Activated CD8-positive, alpha-beta memory T cell treated with anti-CD3 and anti-CD28 coated beads for 48 hours (primary cell): ENCODE measurements around the gene GOLGA8B.
"Not testable (repeated sequence)": the region's sequence is repeated elsewhere in the genome, so short reads cannot be mapped to it uniquely, and the experiment has no call there.

Source experiments
- DNase-seq, 3 experiments: peaks; one replicate each; pipeline ENCODE4 v3.0.0-alpha.2; 2020; ENCODE audit warnings: low read depth in 2 of 3, low spot score in 2 of 3

The GOLGA8B gene

DNA sequence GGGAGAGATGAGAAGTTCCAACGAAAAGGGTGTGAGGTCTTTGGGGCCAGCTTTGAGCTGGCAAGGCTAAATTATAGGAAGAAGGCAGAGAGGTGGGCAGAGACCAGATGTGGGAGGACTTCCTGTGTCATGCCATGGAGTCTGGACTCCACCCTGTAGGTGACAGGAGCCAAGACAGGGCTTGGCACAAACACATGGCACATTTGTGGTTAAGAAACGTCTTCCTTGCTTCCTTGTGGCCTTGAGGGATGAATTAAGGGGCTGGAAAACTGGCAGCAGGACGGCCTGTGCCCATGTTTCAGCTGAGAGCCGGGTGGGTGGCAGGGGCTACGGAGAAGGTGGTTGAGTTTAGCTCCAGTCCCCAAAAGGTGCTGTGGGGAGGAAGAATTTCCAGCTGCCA is 18.7 kb downstream of the GOLGA8B start:
- DNase-seq = not testable (repeated sequence)

DNA sequence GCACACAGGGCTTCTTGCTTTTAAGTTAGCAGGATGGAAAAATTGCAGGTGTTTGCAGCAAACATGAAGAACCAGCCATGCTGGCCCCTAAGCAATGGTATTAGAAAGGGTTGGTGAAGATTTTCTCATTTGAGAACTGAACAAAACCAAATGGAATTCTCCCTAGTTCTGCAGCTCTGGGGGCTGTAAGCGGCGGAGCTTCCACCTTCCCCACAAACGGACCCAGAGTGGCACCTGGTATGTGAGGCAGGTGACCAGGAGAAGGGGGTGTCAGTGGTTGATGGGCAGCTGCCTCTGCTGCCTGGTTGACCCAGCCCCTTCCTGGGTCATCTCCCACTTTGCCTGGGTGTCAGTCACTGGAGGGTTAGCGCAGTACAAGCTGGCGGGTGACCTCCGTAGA is 22.6 kb downstream of the GOLGA8B start:
- DNase-seq = not testable (repeated sequence)

DNA sequence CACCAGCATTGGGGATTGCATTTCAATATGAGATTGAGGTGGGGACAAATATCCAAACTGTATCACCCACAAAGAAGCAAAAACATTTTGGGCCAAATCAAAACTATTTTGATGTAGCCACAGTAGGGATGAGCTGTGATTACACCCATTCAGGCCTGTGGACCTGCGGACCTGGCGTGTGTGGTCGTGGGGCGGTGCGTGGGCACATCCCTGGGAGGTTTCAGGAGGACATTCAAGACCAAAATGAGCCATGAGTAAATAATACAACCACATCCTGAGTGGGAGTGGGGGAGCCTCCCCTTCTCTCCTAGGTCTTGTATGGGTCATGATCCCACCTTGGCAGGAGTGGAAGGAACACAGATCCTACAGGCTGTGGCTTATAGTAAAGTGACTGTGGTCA is 23.7 kb downstream of the GOLGA8B start:
- DNase-seq = not testable (repeated sequence)

DNA sequence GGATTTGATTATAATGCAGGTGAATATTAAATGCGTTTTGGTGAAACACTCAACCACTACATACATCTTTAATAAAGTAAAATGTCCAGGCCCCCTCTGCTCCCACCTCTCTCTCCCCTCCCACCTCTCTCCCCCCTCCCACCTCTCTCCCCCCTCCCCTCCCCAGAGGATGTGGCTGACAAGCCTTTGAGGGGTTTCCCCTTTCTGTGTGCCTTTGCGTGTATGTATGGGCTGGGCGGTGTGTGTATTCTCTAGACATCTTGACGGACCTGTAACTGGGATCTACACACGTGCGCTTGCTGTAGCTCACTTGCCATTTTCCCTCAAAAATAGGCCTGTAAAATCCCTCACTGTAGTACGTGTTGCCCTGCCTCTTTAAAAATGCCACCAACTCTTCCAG is 28.3 kb downstream of the GOLGA8B start:
- not testable (repeated sequence) for DNase-seq

DNA sequence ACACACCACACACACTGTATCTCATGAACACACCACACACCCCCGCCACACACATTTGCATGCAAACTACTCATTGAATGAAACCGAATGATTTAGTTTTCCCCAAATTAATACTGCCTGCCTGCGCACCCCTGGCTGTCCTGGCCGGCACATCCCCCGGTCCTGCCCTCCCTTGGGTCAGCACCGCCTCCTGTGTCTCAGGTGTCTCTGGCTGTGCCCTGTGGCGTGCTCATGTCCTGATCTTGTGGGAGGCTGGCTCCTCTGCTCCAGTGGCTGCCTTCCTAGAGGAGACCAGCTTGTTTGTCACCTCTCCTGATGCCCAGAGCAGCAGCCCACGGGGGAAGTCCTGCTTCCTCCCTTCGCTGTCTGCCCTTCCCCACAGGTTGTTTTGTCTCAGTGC is 28.7 kb downstream of the GOLGA8B start:
- DNase-seq = not testable (repeated sequence)

DNA sequence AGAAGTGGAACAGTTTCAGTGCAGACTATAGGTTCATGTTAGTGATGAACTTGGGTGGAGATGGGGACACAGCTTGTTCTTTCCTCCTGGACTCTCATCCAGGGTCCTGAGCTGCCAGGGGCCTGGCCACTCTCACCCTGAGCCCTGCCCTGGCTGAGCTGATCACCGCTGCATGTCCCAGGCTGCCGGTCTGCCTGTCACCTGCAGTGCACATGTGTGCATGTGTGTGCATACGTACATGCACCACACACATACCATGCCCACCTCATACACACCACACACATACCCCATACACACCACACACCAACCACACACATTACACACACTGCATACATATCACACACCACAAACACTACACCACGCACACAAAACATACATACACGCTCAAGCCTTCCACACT is 29.3 kb downstream of the GOLGA8B start:
- not testable (repeated sequence) for DNase-seq

DNA sequence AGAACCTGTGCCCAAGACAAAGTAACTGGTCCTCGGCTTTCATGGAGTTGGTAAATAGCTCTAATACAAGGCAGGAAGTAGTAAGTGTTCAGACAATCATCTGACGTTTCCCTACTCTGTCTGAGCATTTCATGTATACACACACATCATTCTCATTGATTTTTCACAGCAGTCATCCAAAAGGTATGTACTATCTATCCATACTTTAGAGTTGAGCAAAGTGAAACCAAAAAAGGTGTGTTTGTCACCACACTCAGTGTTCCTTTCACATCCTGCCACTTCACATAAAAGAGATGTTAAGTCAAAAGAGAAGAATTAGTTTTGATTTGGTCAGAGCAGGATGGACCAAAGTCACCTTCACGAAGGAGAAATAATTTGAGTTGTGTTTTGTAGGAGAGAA is 33.3 kb downstream of the GOLGA8B start:
- not testable (repeated sequence) for DNase-seq

DNA sequence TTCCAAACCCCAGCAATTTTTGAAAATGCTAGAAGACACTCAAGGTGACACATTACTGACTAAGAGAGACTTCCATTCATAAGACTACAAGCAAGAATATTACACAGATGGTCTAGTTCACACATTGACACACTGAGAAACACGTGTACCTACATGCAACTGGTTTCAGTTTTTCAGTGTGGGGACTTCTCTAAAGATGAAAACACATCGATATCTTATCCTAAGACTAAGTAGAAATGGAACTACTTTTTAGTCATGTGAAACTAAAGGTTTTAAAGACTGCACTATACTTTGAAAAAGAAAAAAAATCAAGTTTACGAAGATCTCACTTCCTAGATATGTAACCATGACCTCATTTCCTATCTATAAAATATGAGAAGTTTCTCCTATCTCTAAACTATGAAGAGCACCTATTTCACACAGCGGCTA is 34.1 kb downstream of the GOLGA8B start:
- not testable (repeated sequence) for DNase-seq

DNA sequence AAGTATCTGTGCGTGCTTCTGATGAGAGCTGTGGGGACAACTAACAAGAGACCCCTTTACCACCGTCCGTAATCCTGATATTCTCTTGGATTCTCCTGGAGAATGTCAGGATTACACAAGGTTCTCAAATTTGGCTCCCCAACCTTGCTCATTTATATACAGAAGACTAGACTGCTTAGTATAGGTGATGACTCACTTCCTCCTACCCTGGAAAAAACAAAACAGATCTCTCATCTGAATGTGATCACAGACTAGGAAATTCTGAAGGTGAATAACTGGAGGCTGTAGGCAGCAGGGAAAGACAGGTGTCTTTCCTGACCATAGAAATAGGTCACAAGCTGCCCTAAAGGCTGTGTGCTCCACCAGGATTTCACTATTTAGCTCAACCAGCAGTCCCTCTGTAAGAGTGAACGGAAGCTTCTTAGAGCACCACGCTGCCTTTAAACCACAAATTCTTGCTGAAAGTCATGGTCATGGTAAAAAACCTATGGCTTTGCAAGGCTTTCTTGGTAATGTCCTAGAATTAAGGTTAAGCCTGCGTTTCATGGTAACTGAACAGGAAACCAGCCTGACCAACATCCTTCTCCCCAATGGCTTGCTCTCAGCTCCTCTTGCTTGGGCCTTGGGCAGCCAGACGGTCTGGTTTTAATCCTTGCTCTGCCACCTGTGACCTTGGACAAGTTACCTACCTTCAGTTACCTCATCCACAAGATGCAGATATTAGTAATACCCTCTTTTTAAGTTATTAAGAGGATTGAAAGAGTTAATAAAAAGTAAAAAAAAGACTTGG is 39.4 kb downstream of the GOLGA8B start:
- not testable (repeated sequence) for DNase-seq

DNA sequence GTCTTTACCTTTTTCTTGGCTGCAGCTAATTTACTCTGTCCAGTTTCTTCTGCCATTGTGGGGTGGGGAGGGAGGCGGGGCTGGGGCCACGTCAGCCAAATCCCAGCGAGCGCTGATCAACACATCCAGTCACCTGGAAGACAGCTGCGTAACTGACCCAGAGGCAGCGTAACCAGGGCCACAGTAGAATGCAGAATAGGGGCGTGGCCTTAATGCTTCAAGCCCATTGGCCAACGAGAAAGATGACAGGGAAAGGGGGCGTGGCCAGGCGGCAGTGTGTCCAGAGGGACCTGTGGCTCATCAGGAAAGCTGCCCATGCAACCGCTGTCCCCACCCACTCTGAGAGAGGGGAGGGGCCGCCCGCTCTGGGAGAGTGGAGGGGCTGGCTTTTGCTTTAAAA is 47.6 kb downstream of the GOLGA8B start:
- DNase-seq = not testable (repeated sequence)
